Uterus (tissue), 2 donors: Measurements from ENCODE around the gene SEMA4B.

Experiments
- CTCF ChIP-seq, 4 experiments: fragments of 200-600 bp in 2 of 4; fragments of 450-650 bp in 2 of 4; sonication (generic) in 2 of 4; IDR thresholded peaks; one replicate each; pipeline ENCODE4 v1.5.1; 2016 to 2019; ENCODE audit warnings: antibody characterized with exemption in 4 of 4, mild to moderate bottlenecking in 2 of 4, moderate library complexity in 1 of 4
- POLR2A ChIP-seq, 2 donors: fragments of 450-650 bp; IDR thresholded peaks; one replicate each; pipeline ENCODE4 v1.6.1; 2016; ENCODE audit warnings: antibody characterized with exemption in 2 of 2, mild to moderate bottlenecking in 1 of 2, moderate library complexity in 1 of 2

- TF ChIP-seq CTCF (IDR thresholded peaks at IDR 0.05) (no peak), POLR2A (IDR thresholded peaks at IDR 0.05) (no peak)
Observed at GRCh38 chr15:90194655-90195054, 6.5 kb upstream of the SEMA4B start.
